T-helper 2 cell treated with Interferon-gamma antibody and Interleukin-4, amounts not matched to agents 5 μg/mL and 100 μg/mL, for 36 hours (primary cell): Measurements from ENCODE around the gene ANKS1B.

Source experiments
- DNase-seq: peaks from one replicate; pipeline ENCODE4 v3.0.0; 2021; ENCODE audit warnings: low spot score
- H3K27ac Mint-ChIP-seq: one replicate; pipeline ENCODE4 v1.8.0; 2021; ENCODE audit warnings: mild to moderate bottlenecking, mixed read lengths
- H3K27me3 Mint-ChIP-seq: one replicate; pipeline ENCODE4 v1.8.0; 2021; ENCODE audit warnings: low read depth, mixed read lengths
- H3K36me3 Mint-ChIP-seq: one replicate; pipeline ENCODE4 v1.8.0; 2021; ENCODE audit warnings: low read depth, mixed read lengths
- H3K4me1 Mint-ChIP-seq: one replicate; pipeline ENCODE4 v1.8.0; 2021; ENCODE audit warnings: low read depth, mixed read lengths
- H3K4me3 Mint-ChIP-seq: one replicate; pipeline ENCODE4 v1.8.0; 2022; ENCODE audit warnings: mild to moderate bottlenecking, moderate library complexity, mixed read lengths
- H3K9me3 Mint-ChIP-seq: one replicate; pipeline ENCODE4 v1.8.0; 2021; ENCODE audit warnings: mixed read lengths

Gene ANKS1B

GRCh38 chr12:99110868-99111267, 873.9 kb downstream of the ANKS1B start:
- Mint-ChIP-seq H3K4me1 (no peaks in the 10 kb centered on the region), H3K27me3 (no peaks in the 10 kb centered on the region), H3K36me3 (no peaks in the 10 kb centered on the region), H3K27ac (no peak overlapping the region), H3K4me3 (no peak overlapping the region), H3K9me3 (no peaks in the 10 kb centered on the region)
- no peak for DNase-seq

- Mint-ChIP-seq H3K4me1 (no peaks in the 10 kb centered on the region), H3K27ac (no peak overlapping the region), H3K9me3 (no peaks in the 10 kb centered on the region)
These were observed 874.5 kb downstream of the ANKS1B start for GRCh38 chr12:99110212-99110611.

GRCh38 chr12:99108924-99109323, 875.8 kb downstream of the ANKS1B start:
- no peak for DNase-seq

More at GRCh38 chr12:99110212-99110611, 874.5 kb downstream of the ANKS1B start:
- DNase-seq = no peak
- Mint-ChIP-seq H3K4me3 (no peak overlapping the region), H3K36me3 (no peaks in the 10 kb centered on the region), H3K27me3 (no peaks in the 10 kb centered on the region)

DNA sequence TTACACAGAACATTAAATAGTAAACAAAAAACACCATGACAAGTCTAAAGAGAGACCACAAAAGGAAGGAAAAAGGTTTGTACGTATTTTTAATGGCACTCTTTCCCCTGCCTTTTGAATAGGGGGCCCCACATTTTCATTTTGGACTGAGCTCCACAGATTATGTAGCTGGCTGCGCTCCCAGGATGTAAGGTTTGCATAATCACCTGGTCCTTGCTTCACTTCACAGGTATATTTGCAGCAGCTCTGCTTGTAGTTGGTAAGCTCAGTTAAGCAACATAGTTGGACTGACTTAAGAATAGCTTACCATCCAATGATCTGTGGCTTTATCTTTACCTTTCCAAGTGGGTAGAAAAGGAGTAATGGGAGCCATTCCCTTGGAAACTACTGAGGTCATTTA, 885.0 kb downstream of the ANKS1B start:
- DNase-seq = no peak
- Mint-ChIP-seq H3K9me3 (no peaks in the 10 kb centered on the region), H3K4me3 (no peak overlapping the region), H3K27me3 (no peaks in the 10 kb centered on the region), H3K27ac (no peak overlapping the region), H3K4me1 (no peaks in the 10 kb centered on the region), H3K36me3 (no peaks in the 10 kb centered on the region)

More at GRCh38 chr12:99108924-99109323, 875.8 kb downstream of the ANKS1B start:
- Mint-ChIP-seq H3K4me1 (no peaks in the 10 kb centered on the region), H3K27ac (no peak overlapping the region), H3K4me3 (no peak overlapping the region), H3K36me3 (no peaks in the 10 kb centered on the region), H3K9me3 (no peaks in the 10 kb centered on the region), H3K27me3 (no peaks in the 10 kb centered on the region)

DNA sequence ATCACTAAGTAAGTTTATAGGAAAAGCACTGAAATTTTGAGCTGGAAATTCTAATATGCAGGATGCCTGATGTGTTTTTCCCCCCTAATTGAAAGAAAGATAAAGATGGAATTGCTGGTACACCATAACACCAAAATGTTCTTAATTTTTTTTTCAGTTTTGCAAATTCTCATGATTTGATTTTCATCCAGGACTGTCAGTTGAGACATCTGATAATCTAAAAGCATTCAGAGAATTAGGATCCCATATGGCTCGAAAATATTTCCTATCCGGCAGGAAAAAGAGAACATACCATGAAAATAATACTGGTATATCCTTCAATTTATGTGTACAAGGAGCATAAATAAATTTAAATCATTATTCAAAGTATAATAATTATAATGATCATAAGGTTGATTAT, 887.6 kb downstream of the ANKS1B start:
- H3K27me3 Mint-ChIP-seq = no peaks in the 10 kb centered on the region
- no peak overlapping the region for H3K27ac Mint-ChIP-seq
- no peaks in the 10 kb centered on the region for H3K36me3 Mint-ChIP-seq
- H3K4me3 Mint-ChIP-seq = no peak overlapping the region
- no peaks in the 10 kb centered on the region for H3K9me3 Mint-ChIP-seq
- no peak for DNase-seq
- no peaks in the 10 kb centered on the region for H3K4me1 Mint-ChIP-seq

DNA sequence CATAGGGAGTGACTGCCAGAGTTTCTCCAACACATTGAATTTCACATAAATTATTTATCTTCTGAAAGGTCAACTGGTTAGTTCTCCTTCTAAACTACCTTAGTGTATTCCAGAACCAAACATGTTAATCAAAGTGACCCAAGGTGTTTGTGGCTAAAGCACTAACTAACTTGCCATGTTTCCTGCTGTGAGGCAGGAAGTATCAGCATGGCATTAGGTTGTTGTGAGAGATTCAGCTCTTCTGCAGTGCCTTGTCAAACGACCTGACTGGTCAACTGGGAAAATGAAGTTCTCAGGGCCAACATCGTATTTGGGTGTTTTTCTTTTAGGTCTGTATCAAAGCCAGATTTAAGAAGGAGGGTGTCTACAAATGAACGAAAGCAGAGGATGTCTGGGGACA, 891.6 kb downstream of the ANKS1B start:
- no peaks in the 10 kb centered on the region for H3K36me3 Mint-ChIP-seq
- no peaks in the 10 kb centered on the region for H3K9me3 Mint-ChIP-seq
- DNase-seq = no peak
- no peak overlapping the region for H3K27ac Mint-ChIP-seq
- H3K4me1 Mint-ChIP-seq = no peaks in the 10 kb centered on the region
- H3K27me3 Mint-ChIP-seq = no peaks in the 10 kb centered on the region
- no peak overlapping the region for H3K4me3 Mint-ChIP-seq

GRCh38 chr12:99092100-99092851, 892.5 kb downstream of the ANKS1B start:
- H3K27ac Mint-ChIP-seq = no peak overlapping the region
- H3K27me3 Mint-ChIP-seq = no peaks in the 10 kb centered on the region
- DNase-seq = no peak
- H3K4me3 Mint-ChIP-seq = no peak overlapping the region
- H3K4me1 Mint-ChIP-seq = no peaks in the 10 kb centered on the region
- no peaks in the 10 kb centered on the region for H3K9me3 Mint-ChIP-seq
- H3K36me3 Mint-ChIP-seq = no peaks in the 10 kb centered on the region

DNA sequence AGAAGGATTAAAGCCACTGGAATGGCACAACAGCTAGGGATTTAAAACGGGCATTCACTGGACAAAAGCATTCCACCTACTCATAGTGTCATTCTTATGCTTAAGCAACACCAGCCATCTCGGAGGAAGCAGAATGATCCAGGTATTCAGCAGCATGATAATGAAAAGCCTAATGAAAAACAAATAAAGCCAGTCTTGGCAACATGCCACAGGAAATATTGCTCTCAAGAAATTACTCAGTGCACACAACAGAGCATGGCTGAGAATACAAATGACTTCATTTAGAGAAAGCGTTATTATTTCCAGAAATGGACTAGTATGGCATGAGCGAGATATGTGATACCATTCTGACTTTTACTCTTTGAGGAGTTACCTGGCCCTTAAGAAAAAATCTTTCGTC, 897.5 kb downstream of the ANKS1B start:
- no peaks in the 10 kb centered on the region for H3K9me3 Mint-ChIP-seq
- no peaks in the 10 kb centered on the region for H3K36me3 Mint-ChIP-seq
- H3K4me1 Mint-ChIP-seq = no peaks in the 10 kb centered on the region

GRCh38 chr12:99079811-99080210, 904.9 kb downstream of the ANKS1B start:
- Mint-ChIP-seq H3K4me1 (no peaks in the 10 kb centered on the region), H3K27ac (no peak overlapping the region), H3K9me3 (no peaks in the 10 kb centered on the region)

More for the DNA sequence above, 897.5 kb downstream of the ANKS1B start:
- DNase-seq = no peak
- H3K4me3 Mint-ChIP-seq = no peak overlapping the region
- H3K27ac Mint-ChIP-seq = no peak overlapping the region
- H3K27me3 Mint-ChIP-seq = no peaks in the 10 kb centered on the region

DNA sequence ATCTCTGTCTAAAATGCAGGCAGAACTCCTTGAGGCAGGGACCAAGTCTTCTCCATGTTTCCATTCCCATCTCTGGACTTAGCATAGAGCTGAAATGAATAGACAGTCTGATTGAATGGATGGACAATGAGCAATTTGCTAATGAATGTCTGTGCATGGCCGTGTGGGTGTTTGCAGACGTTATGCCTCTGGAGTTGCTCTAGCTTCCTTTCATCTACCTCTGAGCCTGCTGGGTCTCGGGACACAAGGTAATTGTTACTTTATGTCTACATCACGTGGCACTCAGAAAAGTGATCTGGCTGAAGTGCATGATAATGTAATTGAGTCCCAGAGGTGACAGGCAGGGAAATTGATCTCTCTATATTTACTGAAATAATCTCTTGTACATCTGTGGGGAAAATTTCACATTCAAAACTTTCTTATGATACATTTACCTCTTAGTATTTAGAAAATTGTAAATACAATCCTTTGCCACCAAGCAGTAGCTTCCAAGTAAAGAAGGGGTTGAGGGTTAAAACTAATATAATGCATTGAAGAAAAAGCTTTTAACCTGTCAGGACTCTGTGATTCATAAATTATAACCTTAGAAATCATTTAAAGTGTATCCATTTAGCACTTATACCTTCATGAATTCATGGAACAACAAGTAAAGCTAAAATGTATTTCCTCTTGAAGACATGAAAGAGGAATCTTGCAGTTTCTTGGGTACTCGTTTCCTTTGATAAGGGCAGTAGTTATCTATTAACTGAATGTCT, 915.6 kb downstream of the ANKS1B start:
- DNase-seq = no peak
- Mint-ChIP-seq H3K27ac (no peak overlapping the region), H3K4me3 (no peak overlapping the region), H3K27me3 (no peaks in the 10 kb centered on the region), H3K4me1 (no peaks in the 10 kb centered on the region), H3K9me3 (no peaks in the 10 kb centered on the region), H3K36me3 (no peaks in the 10 kb centered on the region)

More at GRCh38 chr12:99079811-99080210, 904.9 kb downstream of the ANKS1B start:
- DNase-seq = no peak
- no peak overlapping the region for H3K4me3 Mint-ChIP-seq
- H3K36me3 Mint-ChIP-seq = no peaks in the 10 kb centered on the region
- H3K27me3 Mint-ChIP-seq = no peaks in the 10 kb centered on the region

- Mint-ChIP-seq H3K9me3 (no peaks in the 10 kb centered on the region), H3K4me3 (no peak overlapping the region), H3K27ac (no peak overlapping the region), H3K4me1 (no peaks in the 10 kb centered on the region), H3K36me3 (no peaks in the 10 kb centered on the region), H3K27me3 (no peaks in the 10 kb centered on the region)
- no peak for DNase-seq
These were observed 917.5 kb downstream of the ANKS1B start for GRCh38 chr12:99067171-99067785.

DNA sequence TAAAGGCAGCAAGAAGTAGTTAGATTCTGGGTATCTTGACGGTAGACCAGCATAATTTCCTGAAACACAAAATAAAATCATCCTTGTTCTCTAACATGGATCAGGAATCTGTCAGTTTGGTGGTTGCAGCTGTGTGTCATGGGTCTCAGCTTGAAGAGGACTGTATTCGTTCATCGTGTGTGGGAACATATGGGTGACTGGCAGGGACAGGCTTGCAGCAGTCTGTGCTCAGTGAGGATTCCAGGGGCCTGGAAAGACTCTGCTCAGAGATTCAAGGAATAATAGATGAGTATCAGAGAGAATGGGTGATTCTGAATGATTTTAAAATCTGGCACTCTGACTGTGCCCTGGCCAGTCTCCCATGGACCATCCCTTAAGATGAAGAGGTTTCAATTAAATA, 918.0 kb downstream of the ANKS1B start:
- Mint-ChIP-seq H3K9me3 (no peaks in the 10 kb centered on the region), H3K27me3 (no peaks in the 10 kb centered on the region), H3K4me1 (no peaks in the 10 kb centered on the region), H3K36me3 (no peaks in the 10 kb centered on the region), H3K27ac (no peak overlapping the region), H3K4me3 (no peak overlapping the region)
- DNase-seq = no peak

- Mint-ChIP-seq H3K9me3 (no peaks in the 10 kb centered on the region), H3K27ac (no peak overlapping the region), H3K27me3 (no peaks in the 10 kb centered on the region), H3K4me1 (no peaks in the 10 kb centered on the region), H3K36me3 (no peaks in the 10 kb centered on the region), H3K4me3 (no peak overlapping the region)
- DNase-seq = no peak
These were observed 921.6 kb downstream of the ANKS1B start for GRCh38 chr12:99063182-99063581.

- Mint-ChIP-seq H3K4me1 (no peaks in the 10 kb centered on the region), H3K27ac (no peak overlapping the region), H3K4me3 (no peak overlapping the region), H3K9me3 (no peaks in the 10 kb centered on the region), H3K36me3 (no peaks in the 10 kb centered on the region), H3K27me3 (no peaks in the 10 kb centered on the region)
- no peak for DNase-seq
These were observed 924.8 kb downstream of the ANKS1B start for GRCh38 chr12:99059824-99060511.
